ENCODE results near the gene NRCAM. TPM values are rescaled to one million over a fixed set of nuclear protein-coding genes. Genes with fewer than 3 reads are reported as not detected.

NRCAM gene
- total and polyA plus RNA-seq, 12 donors, result 0.08 to 1.3 (median 0.38) TPM

DNA sequence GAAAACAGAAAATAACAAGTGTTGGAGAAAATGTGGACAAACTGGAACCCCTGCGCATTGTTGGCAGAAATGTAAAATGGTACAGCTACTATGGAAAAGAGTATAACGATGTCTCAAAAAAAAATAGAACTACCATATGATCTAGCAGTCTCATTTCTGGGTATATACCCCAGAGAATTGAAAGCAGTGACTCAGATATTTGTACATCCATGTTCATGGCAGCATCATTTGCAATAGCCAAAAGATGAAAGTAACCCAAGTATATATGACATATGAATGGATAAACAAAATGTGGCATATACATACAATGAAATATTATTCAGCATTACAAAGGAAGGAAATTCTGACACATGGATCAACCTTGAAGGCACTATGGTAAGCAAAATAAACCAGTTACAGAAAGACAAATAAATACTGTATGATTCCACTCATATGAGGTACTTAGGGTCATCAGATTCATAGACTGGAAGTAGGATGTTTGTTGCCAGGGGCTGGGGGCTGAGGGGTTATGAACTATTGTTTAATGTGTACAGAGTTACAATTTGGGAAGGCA, 4.9 kb downstream of the NRCAM start:
- Histone ChIP-seq H3K9me3 (no peaks in the 10 kb centered on the region), H3K4me3 (no peak overlapping the region), H3K27ac (no peak overlapping the region), H3K27me3 (peaks cover 6 to 83% (median 59%) of the 10 kb centered on the region in 7 donors), H3K4me1 (peaks cover 3 to 19% (median 13%) of the 10 kb centered on the region in 9 donors), H3K36me3 (no peaks in the 10 kb centered on the region)
- DNase-seq, result no peak
- no peak for ATAC-seq
- intact Hi-C loops (cut with DNase I), result loop anchor here in 5 of 10 donors (10.0 kb wide), 1 partner anchor 267 kb away; no protein-coding TSS in a partner anchor
- WGBS, 2 donors, result 83 to 88% methylated on average over 2 of the region's 2 CpGs
- TF ChIP-seq, protein P1, sequence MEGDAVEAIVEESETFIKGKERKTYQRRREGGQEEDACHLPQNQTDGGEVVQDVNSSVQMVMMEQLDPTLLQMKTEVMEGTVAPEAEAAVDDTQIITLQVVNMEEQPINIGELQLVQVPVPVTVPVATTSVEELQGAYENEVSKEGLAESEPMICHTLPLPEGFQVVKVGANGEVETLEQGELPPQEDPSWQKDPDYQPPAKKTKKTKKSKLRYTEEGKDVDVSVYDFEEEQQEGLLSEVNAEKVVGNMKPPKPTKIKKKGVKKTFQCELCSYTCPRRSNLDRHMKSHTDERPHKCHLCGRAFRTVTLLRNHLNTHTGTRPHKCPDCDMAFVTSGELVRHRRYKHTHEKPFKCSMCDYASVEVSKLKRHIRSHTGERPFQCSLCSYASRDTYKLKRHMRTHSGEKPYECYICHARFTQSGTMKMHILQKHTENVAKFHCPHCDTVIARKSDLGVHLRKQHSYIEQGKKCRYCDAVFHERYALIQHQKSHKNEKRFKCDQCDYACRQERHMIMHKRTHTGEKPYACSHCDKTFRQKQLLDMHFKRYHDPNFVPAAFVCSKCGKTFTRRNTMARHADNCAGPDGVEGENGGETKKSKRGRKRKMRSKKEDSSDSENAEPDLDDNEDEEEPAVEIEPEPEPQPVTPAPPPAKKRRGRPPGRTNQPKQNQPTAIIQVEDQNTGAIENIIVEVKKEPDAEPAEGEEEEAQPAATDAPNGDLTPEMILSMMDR (IDR thresholded peaks at IDR 0.05), result no peak

- no peak overlapping the region for H3K27ac ChIP-seq
- TF ChIP-seq, protein P1 (IDR thresholded peaks at IDR 0.05), result no peak
- DNase-seq (no peak), ATAC-seq (no peak)
- H3K36me3 ChIP-seq, result no peaks in the 10 kb centered on the region
- WGBS, 2 donors, result 83 to 92% methylated on average over 1 of the region's 1 CpG
- H3K4me1 ChIP-seq, result peaks cover 1 to 10% (median 4%) of the 10 kb centered on the region in 9 donors
- H3K27me3 ChIP-seq, result peaks cover under 1 to 71% (median 48%) of the 10 kb centered on the region in 7 donors
- H3K9me3 ChIP-seq, result no peaks in the 10 kb centered on the region
- intact Hi-C loops (cut with DNase I), result loop anchor here in 5 of 10 donors (10.0 kb wide), 1 partner anchor 265 kb away; no protein-coding TSS in a partner anchor
- no peak overlapping the region for H3K4me3 ChIP-seq
Observed at GRCh38 chr7:108450160-108450559, 6.1 kb downstream of the NRCAM start.

GRCh38 chr7:108449521-108449920, 6.7 kb downstream of the NRCAM start:
- H3K27ac ChIP-seq, result no peak overlapping the region
- peaks cover 0 to 3% (median 0%) of the 10 kb centered on the region in 9 donors for H3K4me1 ChIP-seq
- H3K27me3 ChIP-seq, result peaks cover 0 to 65% (median 42%) of the 10 kb centered on the region in 7 donors
- intact Hi-C loops (cut with DNase I), result no loop called here
- no peaks in the 10 kb centered on the region for H3K36me3 ChIP-seq
- TF ChIP-seq, protein P1 (IDR thresholded peaks at IDR 0.05), result no peak
- no peak overlapping the region for H3K4me3 ChIP-seq
- ATAC-seq (no peak), DNase-seq (no peak)
- H3K9me3 ChIP-seq, result no peaks in the 10 kb centered on the region

- H3K36me3 ChIP-seq, result no peaks in the 10 kb centered on the region
- H3K27ac ChIP-seq, result no peak overlapping the region
- TF ChIP-seq, protein P1 (IDR thresholded peaks at IDR 0.05), result no peak
- no peaks in the 10 kb centered on the region for H3K4me1 ChIP-seq
- DNase-seq, result no peak
- no peak for ATAC-seq
- no peaks in the 10 kb centered on the region for H3K9me3 ChIP-seq
- WGBS, 2 donors, result 70 to 76% methylated on average over 11 of the region's 11 CpGs
- no peak overlapping the region for H3K4me3 ChIP-seq
- intact Hi-C loops (cut with DNase I), result no loop called here
- peaks cover 0 to 58% (median 35%) of the 10 kb centered on the region in 7 donors for H3K27me3 ChIP-seq
Observed at GRCh38 chr7:108448584-108449505, 7.4 kb downstream of the NRCAM start.
